GM12878 (cell line): ENCODE measurements around the gene MSI2. TPM values are rescaled to one million over a fixed set of nuclear protein-coding genes. Genes with fewer than 3 reads are reported as not detected.

ENCODE experiments used
- CBX3 ChIP-seq: fragments of 200-600 bp; sonication (generic); IDR thresholded peaks from 2 replicates; pipeline ENCODE4 v1.6.1; 2016; ENCODE audit warnings: low read depth, borderline replicate concordance
- DPF2 ChIP-seq: fragments of 450-650 bp; IDR thresholded peaks from 2 replicates; pipeline ENCODE4 v1.6.1; 2017; ENCODE audit warnings: mild to moderate bottlenecking
- EED ChIP-seq: sonication (generic); IDR thresholded peaks from 2 replicates; pipeline ENCODE4 v1.6.1; 2016; ENCODE audit warnings: antibody characterized with exemption, low read depth
- JUNB ChIP-seq: IDR thresholded peaks from 2 replicates; pipeline ENCODE4 v1.6.1; 2016; ENCODE audit warnings: antibody characterized with exemption, mild to moderate bottlenecking
- MYC ChIP-seq: IDR thresholded peaks from 2 replicates; pipeline ENCODE4 v1.6.1; 2011; ENCODE audit warnings: mild to moderate bottlenecking, low read length, moderate library complexity, inconsistent platforms; ENCODE audit not compliant: insufficient read depth, insufficient replicate concordance, insufficient read length, severe bottlenecking
- PAX5 ChIP-seq: IDR thresholded peaks from 2 replicates; pipeline ENCODE4 v1.6.1; 2011; ENCODE audit warnings: low read depth, low read length, borderline replicate concordance
- POU2F2 ChIP-seq: IDR thresholded peaks from 3 replicates; pipeline ENCODE4 v1.6.1; 2011; ENCODE audit warnings: low read depth, mild to moderate bottlenecking, low read length, borderline replicate concordance
- RUNX3 ChIP-seq: IDR thresholded peaks from 2 replicates; pipeline ENCODE4 v1.6.1; 2012; ENCODE audit warnings: low read length, inconsistent platforms
- TARDBP ChIP-seq: IDR thresholded peaks from 2 replicates; pipeline ENCODE4 v1.6.1; 2016; ENCODE audit warnings: borderline replicate concordance
- WRNIP1 ChIP-seq: IDR thresholded peaks from 2 replicates; pipeline ENCODE4 v1.6.1; 2011; ENCODE audit warnings: low read depth, low read length, improper control_type of control experiment, borderline replicate concordance
- ZSCAN29 ChIP-seq: fragments of 450-650 bp; IDR thresholded peaks from 2 replicates; pipeline ENCODE4 v1.6.1; 2017; ENCODE audit warnings: mild to moderate bottlenecking, moderate library complexity
- ZZZ3 ChIP-seq: IDR thresholded peaks from 2 replicates; pipeline ENCODE4 v1.6.1; 2011; ENCODE audit warnings: low read depth; ENCODE audit not compliant: control insufficient read depth, insufficient read length
- polyA plus RNA-seq, 11 experiments: library from polyadenylated mRNA; depleted of rRNA in 4 of 11; unstranded in 6 of 11; stranded (reverse) in 5 of 11; fragments of >200 nt; fragmentation: Nextera tagmentation in 4 of 11; fragmentation: Illumina TruSeq in 1 of 11; extraction: Ambion mirVana in 4 of 11; extraction: Trizol in 1 of 11; gene quantifications; 1 replicate in 1 of 11; 2 replicates in 10 of 11; pipeline versions ENCODE4 v1.2.1 to v1.2.3, GENCODE V29; 2011 to 2016; ENCODE audit warnings: inconsistent platforms in 2 of 11, missing spikeins in 2 of 11, low read depth in 1 of 11
- total RNA-seq, 4 experiments: library from RNA; depleted of rRNA in 3 of 4; stranded (reverse); fragments of >200 nt in 3 of 4; fragmentation: Illumina TruSeq in 1 of 4; extraction: Trizol in 1 of 4; gene quantifications; 2 replicates each; pipeline versions ENCODE4 v1.2.1 to v1.2.3, GENCODE V29; 2013 to 2021
- TF ChIP-seq, protein P1 (sequence below): fragments of 450-650 bp; IDR thresholded peaks from 2 replicates; pipeline ENCODE4 v1.6.1; 2016; ENCODE audit warnings: mild to moderate bottlenecking
- TF ChIP-seq, protein P2 (sequence below): fragments of 450-650 bp; IDR thresholded peaks from 2 replicates; pipeline ENCODE4 v1.6.1; 2018; ENCODE audit warnings: borderline replicate concordance, mild to moderate bottlenecking; ENCODE audit not compliant: partially characterized antibody
- TF ChIP-seq, protein P3 (sequence below): IDR thresholded peaks from 2 replicates; pipeline ENCODE4 v1.6.1; 2012; ENCODE audit warnings: improper control_type of control experiment, low read depth, low read length; ENCODE audit not compliant: insufficient replicate concordance
- TF ChIP-seq, protein P4 (sequence below): IDR thresholded peaks from 2 replicates; pipeline ENCODE4 v1.6.1; 2012; ENCODE audit warnings: low read depth, low read length, improper control_type of control experiment

MSI2 gene
- total and polyA plus RNA-seq, 10 of the 15 experiments (the other 5 are each of a cell fraction or from before 2014, with no cell fraction given), result 6.1 to 76.1 (median 42.0) TPM

GRCh38 chr17:57622683-57623433 is 366.5 kb downstream of the MSI2 start (continued):
- TF ChIP-seq EED (0 out of 2 replicates have a peak, but pooled peaks have one; percentile 38), RUNX3 (peak; percentile 91), PAX5 (0 out of 2 replicates have a peak, but pooled peaks have one; percentile 22), DPF2 (0 out of 2 replicates have a peak, but pooled peaks have one; percentile 51), ZZZ3 (no peak), TARDBP (no peak), WRNIP1 (no peak), CBX3 (no peak), MYC (no peak), POU2F2 (peak; percentile 60; the same call in 1 of the 3 replicates), JUNB (peak; percentile 72), ZSCAN29 (no peak)
- TF ChIP-seq, protein P1, sequence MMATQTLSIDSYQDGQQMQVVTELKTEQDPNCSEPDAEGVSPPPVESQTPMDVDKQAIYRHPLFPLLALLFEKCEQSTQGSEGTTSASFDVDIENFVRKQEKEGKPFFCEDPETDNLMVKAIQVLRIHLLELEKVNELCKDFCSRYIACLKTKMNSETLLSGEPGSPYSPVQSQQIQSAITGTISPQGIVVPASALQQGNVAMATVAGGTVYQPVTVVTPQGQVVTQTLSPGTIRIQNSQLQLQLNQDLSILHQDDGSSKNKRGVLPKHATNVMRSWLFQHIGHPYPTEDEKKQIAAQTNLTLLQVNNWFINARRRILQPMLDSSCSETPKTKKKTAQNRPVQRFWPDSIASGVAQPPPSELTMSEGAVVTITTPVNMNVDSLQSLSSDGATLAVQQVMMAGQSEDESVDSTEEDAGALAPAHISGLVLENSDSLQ, result no peak
- TF ChIP-seq, protein P2, sequence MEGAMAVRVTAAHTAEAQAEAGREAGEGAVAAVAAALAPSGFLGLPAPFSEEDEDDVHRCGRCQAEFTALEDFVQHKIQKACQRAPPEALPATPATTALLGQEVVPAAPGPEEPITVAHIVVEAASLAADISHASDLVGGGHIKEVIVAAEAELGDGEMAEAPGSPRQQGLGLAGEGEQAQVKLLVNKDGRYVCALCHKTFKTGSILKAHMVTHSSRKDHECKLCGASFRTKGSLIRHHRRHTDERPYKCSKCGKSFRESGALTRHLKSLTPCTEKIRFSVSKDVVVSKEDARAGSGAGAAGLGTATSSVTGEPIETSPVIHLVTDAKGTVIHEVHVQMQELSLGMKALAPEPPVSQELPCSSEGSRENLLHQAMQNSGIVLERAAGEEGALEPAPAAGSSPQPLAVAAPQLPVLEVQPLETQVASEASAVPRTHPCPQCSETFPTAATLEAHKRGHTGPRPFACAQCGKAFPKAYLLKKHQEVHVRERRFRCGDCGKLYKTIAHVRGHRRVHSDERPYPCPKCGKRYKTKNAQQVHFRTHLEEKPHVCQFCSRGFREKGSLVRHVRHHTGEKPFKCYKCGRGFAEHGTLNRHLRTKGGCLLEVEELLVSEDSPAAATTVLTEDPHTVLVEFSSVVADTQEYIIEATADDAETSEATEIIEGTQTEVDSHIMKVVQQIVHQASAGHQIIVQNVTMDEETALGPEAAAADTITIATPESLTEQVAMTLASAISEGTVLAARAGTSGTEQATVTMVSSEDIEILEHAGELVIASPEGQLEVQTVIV, result no peak
- TF ChIP-seq, protein P3, sequence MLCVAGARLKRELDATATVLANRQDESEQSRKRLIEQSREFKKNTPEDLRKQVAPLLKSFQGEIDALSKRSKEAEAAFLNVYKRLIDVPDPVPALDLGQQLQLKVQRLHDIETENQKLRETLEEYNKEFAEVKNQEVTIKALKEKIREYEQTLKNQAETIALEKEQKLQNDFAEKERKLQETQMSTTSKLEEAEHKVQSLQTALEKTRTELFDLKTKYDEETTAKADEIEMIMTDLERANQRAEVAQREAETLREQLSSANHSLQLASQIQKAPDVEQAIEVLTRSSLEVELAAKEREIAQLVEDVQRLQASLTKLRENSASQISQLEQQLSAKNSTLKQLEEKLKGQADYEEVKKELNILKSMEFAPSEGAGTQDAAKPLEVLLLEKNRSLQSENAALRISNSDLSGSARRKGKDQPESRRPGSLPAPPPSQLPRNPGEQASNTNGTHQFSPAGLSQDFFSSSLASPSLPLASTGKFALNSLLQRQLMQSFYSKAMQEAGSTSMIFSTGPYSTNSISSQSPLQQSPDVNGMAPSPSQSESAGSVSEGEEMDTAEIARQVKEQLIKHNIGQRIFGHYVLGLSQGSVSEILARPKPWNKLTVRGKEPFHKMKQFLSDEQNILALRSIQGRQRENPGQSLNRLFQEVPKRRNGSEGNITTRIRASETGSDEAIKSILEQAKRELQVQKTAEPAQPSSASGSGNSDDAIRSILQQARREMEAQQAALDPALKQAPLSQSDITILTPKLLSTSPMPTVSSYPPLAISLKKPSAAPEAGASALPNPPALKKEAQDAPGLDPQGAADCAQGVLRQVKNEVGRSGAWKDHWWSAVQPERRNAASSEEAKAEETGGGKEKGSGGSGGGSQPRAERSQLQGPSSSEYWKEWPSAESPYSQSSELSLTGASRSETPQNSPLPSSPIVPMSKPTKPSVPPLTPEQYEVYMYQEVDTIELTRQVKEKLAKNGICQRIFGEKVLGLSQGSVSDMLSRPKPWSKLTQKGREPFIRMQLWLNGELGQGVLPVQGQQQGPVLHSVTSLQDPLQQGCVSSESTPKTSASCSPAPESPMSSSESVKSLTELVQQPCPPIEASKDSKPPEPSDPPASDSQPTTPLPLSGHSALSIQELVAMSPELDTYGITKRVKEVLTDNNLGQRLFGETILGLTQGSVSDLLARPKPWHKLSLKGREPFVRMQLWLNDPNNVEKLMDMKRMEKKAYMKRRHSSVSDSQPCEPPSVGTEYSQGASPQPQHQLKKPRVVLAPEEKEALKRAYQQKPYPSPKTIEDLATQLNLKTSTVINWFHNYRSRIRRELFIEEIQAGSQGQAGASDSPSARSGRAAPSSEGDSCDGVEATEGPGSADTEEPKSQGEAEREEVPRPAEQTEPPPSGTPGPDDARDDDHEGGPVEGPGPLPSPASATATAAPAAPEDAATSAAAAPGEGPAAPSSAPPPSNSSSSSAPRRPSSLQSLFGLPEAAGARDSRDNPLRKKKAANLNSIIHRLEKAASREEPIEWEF, result no peak
- TF ChIP-seq, protein P4, sequence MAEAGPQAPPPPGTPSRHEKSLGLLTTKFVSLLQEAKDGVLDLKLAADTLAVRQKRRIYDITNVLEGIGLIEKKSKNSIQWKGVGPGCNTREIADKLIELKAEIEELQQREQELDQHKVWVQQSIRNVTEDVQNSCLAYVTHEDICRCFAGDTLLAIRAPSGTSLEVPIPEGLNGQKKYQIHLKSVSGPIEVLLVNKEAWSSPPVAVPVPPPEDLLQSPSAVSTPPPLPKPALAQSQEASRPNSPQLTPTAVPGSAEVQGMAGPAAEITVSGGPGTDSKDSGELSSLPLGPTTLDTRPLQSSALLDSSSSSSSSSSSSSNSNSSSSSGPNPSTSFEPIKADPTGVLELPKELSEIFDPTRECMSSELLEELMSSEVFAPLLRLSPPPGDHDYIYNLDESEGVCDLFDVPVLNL, result no peak
